Stimulated activated CD4-positive, alpha-beta T cell treated with anti-CD3 and anti-CD28 coated beads, Interleukin-1b, Interleukin-23, amount 100 ng/mL, for 4 hours (primary cell): Measurements from ENCODE around the gene COPB2.
"Not testable (repeated sequence)": the region's sequence is repeated elsewhere in the genome, so short reads cannot be mapped to it uniquely, and the experiment has no call there.

Source experiments
- DNase-seq, 2 donors: peaks; one replicate each; pipeline ENCODE4 v3.0.0-alpha.2; 2020; ENCODE audit warnings: low read depth in 2 of 2

COPB2 gene

DNA sequence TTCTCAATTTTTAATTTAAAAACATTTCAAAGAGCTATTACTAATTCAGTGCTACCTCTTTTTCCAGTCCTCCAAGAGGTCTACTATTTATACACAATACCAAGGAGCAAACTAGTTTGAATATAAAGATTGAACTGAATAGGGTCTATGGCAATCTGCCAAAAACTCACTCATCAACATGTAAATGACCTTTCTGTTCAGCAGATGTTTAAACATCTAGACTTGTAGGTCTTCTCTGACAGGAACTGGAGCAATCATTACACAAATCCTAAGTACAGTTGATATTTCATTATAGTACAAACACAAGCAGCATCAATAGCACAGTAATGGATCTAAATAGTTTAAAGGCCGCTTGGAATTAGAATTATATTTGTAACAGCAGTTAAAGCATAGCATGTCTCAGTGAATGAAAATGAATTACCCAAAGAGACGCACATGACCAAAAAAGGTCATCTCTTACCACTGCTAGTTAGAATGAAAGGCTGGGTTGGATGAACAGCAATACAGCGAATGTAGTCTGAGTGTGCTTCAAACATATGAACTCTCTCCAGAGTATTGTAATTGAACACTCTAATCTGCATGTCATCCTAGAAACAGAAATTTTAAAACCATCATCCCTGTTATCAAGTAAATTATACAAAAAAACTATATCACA, 10.7 kb downstream of the COPB2 start:
- DNase-seq = no peak

DNA sequence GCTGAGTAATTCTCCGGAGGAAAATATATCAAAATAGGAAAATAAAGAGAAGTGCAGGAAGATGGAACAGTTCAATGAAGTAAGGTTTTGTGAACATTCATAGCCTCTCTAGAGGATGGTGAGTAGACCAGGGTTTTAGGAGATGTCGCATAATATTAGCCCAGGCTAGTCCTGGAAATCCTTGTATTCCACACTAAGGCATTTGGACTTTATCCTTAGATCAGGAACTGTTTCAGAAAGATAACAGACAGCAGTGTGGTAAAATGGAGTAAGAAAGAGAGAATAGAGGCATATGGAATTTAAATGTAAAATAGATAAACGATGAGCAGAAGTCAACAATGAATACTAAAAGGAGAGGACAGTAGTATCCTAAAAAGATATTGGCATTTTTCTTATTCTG, 12.1 kb downstream of the COPB2 start:
- DNase-seq = no peak

DNA sequence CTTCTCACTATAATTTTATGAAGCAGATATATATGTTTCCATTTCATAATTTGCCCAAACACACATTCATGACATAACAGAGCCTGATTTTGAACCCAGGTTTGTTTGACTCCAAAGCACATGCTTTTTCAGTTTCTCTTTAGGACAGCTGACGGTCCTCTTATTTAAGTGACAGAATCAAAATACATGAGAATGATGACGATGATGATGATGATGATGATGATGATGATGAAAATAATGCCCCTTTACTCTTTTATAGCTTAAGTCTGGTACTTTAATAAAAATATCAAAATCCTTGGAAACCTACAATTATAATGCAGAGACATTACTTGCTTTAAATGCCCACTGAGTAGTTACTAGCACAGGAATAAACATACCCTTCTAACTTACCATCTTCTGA, 15.3 kb downstream of the COPB2 start:
- DNase-seq = no peak

DNA sequence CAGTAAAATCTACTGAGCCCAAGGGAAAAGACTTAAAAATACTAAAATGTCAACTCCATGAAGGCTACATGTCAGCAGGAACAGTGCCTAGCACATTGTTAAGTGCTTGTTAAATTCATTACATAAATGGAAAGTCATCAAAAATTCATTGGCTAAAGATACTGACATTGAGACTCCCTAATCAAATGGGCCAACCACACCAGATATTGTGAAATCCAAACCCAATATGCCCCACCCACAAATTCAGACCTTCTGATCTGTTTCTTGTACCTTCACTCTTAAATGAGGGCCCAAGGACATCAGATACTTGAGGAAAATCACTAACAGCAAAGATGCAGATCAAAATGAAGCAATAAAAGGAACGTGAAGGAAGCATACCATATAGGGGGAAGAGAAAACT, 24.9 kb downstream of the COPB2 start:
- no peak for DNase-seq

DNA sequence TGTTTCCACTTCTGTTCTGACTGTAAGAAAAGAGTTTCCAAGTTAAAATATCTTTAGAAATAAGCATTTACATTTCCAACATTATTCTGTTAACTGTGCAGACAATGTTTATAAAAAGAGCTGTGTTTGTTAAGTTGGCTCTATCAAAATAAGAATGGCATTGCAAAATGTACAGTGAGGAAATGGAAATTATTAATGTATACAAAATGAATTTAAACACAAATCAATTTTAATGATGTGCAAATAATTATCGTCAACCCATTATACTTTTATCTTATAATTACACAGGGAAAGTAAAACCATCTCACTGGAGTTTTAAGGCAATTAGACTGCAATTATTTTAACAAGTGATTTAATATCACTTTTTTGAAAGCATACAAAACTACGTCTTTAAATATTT, 28.2 kb downstream of the COPB2 start:
- DNase-seq = no peak

DNA sequence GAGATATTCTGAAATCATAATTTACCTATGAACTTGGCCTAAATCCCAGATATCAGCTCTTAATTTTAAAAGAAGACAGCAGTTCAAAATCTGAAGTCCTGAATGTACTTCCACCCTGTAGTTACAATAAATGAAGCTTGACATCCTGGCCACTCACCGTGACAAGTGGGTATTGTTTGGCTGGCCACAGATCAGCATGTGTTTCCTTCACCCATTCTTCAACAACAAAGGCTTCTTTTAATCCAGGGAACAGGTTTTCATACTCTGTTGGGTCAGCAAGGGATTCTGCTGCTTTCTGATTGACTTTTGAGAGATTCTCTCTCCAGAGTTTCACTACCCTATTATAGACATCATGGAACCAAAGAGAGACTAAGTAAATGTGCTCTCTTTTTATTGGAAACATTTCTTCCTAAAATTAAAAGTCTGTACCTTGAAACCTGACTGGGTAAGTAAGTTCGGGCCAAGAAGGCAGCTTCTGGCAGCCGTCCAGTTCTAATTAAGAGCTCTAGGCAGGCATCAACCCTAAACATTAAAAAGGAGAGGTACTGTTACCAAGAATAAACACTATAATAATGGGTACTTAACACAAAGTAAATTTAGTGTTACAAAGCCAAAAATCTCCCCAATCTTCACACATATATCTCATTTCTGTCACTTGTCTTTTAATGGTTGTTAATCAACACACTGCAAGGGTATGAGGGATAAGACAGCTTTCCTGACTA, 30.4 kb downstream of the COPB2 start:
- DNase-seq = no peak

DNA sequence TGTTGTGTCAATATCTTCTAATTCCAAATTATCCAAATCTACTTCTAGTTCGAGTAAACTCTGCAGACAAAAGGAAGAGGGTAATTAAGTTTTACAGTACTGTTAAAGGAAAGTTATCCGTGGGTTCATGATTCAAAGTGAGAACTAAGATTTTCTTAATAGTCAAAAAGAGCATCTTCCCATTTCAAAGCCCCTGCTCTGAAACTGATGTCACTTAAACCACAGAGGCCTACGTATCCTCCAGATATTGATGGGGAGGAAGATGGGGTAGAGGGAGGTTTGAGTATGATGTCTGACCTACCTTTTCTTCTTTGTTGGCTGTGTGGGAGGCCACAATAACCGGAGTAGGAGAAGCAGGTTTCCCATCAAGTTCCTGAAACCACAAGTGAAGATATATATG, 31.5 kb downstream of the COPB2 start:
- DNase-seq = no peak

DNA sequence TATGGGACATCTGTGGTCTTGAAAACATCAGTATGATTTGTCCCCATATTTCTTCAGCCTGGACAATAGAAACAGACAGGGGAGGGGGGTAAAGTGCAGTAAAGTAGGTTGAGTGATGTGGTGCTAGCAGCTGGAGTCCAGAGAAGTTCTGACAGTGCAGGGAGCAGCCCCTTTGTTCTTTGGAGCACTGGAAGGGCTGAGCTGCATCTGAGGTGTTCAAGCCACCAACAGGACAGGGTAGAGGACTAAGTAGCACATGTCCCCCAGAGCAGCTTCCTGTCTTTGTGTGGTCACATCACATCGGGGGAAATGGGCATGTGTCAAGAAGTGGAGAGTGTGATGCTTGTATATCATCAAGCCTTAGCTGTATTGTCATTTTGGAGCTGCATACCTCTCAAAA, 33.6 kb downstream of the COPB2 start:
- no peak for DNase-seq

DNA sequence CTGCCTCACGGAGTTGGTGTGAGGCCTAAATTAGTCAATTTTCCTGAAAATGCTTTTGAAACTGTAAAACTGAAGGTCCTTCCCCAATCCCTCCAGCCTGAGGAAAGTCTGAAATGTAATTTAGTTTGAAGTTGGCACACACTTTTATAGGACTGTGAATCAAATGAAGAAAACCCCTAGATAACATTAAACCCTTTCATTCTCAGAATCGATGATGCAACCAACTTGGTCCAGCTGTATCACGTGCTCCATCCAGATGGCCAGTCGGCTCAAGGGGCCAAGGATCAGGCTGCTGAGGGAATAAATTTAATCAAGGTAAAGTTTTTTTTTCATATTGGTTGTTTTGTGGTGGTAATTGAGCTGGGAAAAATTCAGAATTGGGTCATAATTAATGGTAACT, 34.0 kb downstream of the COPB2 start:
- no peak for DNase-seq

DNA sequence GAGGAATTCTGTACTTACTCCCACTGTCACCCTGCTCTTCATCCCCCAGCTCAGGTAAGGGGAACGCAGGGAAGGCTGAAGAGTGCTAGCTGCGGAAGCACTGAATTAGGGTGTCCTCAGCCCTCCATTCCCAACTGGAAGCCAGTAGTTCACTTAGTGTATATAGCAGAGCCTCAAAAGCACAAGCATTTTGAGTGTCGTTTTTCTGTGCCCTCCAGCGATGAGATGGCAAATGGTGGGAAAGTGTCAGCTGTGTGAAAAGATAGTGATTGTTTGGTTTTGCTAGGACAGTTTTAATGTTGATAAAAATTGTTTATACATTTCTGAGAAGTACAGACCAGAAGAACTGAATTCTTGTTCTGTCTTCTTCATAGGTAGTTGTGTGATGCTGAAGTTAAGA, 34.8 kb downstream of the COPB2 start:
- DNase-seq = no peak

DNA sequence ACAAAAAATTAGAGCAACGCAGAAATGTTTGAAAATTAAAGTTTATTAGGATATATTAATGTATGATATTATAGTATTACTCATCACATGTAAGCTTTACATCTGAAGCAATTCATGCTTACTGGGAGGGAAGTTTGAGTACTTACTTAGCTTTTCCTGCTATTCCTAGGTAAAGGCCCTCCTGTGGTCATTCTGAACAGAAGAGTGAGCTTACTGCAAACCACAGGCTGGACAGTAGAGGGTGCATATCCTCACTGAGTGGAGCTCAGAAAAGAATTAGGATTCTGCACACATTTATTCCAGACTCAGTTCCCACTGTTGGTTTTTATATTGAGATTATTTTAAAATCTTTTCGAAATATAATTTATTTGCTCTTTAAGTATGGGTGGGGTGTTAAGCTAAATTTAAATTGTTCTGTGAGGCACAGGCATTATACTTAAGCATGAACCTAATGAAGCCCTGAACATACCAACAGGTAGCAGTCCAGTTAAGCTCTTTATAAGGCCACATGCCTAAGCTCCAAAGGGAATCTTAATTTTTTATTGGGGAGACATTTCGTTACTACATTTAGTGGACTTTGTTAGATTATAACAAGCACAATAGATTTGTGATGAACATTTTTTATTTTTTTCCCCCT, 35.4 kb downstream of the COPB2 start:
- DNase-seq = no peak

DNA sequence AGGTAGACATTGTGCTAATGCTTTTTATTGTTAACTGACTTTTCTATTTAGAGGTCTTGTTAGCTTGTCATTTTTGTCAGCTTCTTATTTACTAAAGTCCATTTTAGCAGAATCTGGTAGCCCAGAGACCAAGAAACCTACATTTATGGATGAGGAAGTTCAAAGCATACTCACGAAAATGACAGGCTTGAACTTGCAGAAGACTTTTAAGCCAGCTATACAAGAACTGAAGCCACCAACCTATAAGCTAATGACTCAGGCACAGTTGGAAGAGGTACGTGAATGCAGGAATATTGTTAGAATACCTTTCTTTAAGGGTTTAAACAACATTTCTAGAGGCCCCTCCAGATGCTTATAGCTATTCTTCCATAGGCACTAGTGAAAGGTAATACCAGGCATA, 42.7 kb downstream of the COPB2 start:
- DNase-seq = no peak

DNA sequence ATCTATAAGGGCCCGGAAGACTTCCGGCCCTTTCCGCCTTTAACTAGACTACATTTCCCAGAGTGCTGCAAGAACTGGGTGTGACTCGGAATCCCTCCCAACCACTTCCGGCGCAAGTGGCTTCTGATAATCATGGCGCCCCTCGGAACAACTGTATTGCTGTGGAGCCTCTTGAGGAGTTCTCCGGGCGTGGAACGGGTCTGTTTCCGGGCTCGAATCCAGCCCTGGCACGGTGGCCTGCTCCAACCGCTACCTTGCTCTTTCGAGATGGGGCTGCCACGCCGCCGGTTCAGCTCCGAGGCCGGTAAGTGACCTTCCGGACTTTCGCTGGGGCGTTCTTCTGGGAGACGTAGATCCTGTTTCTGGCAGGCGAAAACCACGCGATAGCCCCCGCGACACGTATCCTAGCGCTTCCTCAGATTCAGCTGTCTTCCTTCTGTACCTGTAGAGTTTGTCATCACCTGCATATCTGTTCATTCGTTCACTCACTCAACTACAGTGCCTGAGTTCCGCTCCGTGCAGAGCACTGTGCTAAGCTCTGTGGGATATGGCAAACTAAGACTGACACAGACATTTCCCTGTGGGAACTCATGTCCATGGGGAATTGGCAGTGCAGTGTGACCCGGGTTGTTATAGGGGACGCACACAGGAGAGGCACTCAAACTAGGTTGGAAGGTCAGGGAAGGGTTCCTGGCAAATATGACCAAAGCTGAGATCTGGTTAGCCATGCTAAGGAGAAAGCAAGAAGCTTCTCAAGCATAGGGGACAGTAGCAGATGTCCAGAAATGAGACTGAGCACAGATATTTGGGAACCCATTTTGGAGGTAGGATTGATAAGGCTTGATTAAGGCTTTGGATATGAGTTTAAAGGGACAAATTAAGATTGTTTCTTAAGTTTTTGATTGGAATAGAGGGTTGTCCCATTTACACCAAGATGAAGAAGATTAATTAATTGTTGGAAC, 45.3 kb downstream of the COPB2 start, which contains the start of gene MRPS22:
MRPS22 (plus strand) TSS at position 126 of the 962 bp plus-strand sequence; CDS start at position 133, 7 bp downstream.
- DNase-seq = peak; percentile 56 to 65

DNA sequence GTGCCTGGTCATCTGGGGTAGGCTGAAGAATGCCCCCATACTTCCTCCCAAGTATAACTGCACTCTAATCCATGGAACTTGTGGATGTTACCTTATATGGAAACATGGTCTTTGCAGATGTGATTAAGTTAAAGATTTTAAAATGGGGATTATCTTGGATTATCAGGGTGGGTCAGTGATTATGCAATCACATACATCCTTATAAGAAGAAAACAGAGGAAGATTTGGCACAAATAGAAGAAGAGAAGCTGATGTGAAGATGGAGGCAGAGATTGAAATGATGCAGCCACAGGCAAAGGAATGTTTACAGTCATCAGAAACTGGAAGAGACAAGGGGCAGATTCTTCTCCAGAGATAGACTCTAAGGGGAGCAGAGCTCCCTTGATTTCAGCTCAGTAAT, 47.4 kb downstream of the COPB2 start:
- no peak for DNase-seq

DNA sequence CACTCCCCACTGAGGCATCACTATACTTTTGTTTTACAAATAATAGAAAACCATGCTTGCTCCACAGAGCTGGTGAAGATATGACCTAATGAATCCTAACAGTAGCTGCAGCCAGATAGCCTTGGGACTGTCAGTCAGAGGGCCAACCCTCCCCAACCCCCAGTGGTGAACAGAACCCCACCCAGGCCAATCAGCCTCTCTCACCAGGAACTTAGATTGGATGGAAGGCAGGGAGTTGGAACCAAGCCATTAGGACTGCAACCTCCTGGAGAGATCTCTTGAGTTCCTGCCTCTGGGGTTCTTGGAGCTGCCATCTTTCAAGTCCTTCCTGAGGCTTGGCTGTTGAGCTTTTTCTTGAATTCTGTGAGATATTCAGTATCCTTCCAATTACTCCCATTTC, 48.7 kb downstream of the COPB2 start:
- no peak for DNase-seq

DNA sequence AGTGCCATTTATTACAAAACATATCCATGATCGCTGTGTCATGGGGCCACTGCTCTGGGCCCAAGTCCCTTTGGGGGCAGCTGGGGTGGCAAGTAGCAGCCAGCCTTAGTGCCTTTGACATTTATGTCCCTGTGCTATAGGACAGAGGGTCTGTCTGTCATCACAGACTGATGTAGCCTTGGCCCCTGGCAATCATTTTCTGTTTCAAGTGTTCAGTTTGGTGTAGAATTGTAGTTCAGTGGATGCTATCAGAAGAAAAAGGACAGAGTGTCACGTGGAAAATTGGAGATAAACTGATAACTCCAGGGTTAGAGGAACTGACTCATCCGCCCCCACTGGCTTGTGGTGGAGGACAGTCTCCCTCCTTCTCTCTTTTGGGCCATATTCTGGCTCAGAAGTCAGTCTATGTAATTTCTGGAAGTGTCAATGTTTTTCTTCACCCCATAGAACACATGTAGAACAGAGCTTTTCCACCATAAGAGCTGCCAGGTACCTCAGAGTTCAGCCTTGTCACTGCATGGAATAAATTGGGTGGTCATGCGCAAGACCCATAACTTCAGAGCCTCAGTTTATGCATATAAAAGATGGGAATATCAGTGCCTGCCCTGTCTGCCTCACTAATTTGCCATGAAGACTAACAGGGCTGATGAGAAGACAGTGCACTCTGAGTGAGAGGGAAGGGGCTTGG, 50.1 kb downstream of the COPB2 start:
- no peak for DNase-seq

DNA sequence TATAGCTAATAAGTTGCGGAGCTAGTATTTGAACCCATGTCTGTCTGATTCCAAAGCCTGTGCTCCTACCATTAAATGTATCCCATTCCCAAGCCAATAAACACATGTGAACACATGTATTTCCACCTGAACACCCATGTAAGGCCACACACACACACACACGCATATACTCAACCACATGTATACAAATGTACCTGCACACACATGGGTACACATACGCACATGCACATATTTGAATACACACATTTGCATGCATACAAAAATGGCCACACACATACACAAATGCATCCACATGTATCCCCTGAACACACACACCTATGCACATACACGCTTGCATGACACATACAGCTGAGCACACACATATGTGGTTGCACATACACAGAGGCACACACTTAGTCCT, 51.0 kb downstream of the COPB2 start:
- DNase-seq = no peak

DNA sequence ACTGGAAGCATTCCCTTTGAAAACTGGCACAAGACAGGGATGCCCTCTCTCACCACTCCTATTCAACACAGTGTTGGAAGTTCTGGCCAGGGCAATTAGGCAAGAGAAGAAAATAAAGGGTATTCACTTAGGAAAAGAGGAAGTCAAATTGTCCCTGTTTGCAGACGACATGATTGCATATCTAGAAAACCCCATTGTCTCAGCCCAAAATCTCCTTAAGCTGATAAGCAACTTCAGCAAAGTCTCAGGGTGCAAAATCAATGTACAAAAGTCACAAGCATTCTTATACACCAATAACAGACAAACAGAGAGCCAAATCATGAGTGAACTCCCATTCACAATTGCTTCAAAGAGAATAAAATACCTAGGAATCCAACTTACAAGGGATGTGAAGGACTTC, 54.8 kb downstream of the COPB2 start:
- DNase-seq = not testable (repeated sequence)

DNA sequence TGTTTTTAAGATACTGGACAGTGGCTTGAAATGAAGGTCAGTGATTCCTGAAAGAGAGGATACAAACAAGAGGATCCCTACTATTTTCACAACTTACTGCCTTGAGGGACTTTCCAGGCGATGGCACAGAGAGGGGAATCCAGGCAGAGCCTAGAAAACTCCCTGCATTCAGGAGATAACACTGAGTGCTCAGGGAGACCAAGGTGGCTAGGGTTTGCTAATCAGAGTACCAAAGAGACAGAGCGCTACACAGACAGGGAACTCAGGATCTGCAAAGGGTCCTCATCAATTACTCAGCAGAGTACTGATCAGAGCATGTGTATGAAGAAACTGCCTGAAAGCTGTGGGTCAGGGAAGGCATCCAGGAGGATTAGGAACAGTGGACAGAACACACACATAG, 57.4 kb downstream of the COPB2 start:
- no peak for DNase-seq

DNA sequence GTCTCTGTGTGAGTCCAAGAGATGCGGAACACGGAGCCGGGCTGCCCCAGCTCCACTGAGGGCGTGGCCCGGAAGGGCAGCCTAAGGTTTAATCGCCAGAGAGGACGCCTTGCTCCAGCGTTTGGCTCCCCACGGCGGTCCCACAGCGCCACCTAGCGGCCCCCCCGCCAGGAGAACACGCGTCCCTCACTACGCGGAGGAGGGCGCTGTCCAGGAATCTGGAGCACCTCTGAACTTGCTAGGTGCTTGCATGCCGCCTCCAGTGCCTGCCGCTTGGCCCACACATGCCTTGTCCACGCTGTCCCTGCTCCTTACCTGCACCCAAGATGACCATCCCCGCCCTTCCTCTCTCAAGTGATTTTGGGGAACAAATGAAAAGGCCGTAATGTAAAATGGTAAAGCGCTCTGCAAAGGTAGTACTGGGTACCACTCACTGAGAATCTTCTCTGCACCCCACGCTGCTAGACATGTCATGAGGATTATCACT, 60.0 kb downstream of the COPB2 start:
- peak; percentile 79 to 89 for DNase-seq

DNA sequence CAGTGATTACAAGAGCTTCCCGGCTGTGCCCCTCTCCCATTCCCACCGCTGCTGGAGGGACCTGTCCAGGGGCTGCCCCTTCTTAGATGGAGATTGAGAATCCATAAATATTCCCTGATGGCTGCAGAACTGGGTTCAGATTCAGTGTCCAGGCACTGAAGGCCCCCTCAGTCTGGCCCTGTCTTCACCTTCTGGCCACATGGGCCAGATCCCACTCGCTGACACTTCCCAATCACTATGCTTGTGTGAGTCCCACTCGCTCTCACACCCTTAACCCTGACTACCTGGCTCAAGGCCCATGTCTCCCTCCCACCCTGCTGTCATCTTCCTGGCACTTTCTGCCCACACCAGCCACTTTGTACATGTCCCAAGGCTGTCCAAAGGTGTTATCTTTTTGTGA, 61.1 kb downstream of the COPB2 start:
- DNase-seq = no peak
